HEK293T (cell line): ENCODE data around the gene SMIM29.

Experiments
- CTCF ChIA-PET: fragments of 350-600 bp; formaldehyde crosslinking; extraction: SDS; loops from one replicate; lab custom pipeline; 2021; ENCODE audit warnings: antibody characterized with exemption, inconsistent platforms; lab: Yijun Ruan, JAX
- POLR2A ChIA-PET: fragments of 350-600 bp; formaldehyde crosslinking; extraction: SDS; loops from one replicate; lab custom pipeline; 2020; ENCODE audit warnings: antibody characterized with exemption, inconsistent platforms; lab: Yijun Ruan, JAX
- DNase-seq: peaks from one replicate; pipeline ENCODE4 v3.0.0; 2012; ENCODE audit warnings: mixed read lengths; ENCODE audit errors: extremely low spot score
- ARNT ChIP-seq: fragments of 450-650 bp; IDR thresholded peaks from 2 replicates; pipeline ENCODE4 v1.6.1; 2017; ENCODE audit warnings: mild to moderate bottlenecking
- BHLHE40 ChIP-seq: fragments of 450-650 bp; IDR thresholded peaks from 2 replicates; pipeline ENCODE4 v1.6.1; 2016; ENCODE audit warnings: mild to moderate bottlenecking, moderate library complexity, borderline replicate concordance
- CTBP1 ChIP-seq: fragments of 450-650 bp; IDR thresholded peaks from 2 replicates; pipeline ENCODE4 v1.6.1; 2016; ENCODE audit warnings: borderline replicate concordance
- ELF4 ChIP-seq: fragments of 450-650 bp; IDR thresholded peaks from 2 replicates; pipeline ENCODE4 v1.6.1; 2017; ENCODE audit warnings: antibody characterized with exemption
- FOXA1 ChIP-seq: fragments of 450-650 bp; IDR thresholded peaks from 2 replicates; pipeline ENCODE4 v1.6.1; 2016; ENCODE audit warnings: mild to moderate bottlenecking
- FOXK2 ChIP-seq: fragments of 450-650 bp; IDR thresholded peaks from 2 replicates; pipeline ENCODE4 v1.6.1; 2016; ENCODE audit warnings: mild to moderate bottlenecking
- FOXM1 ChIP-seq: fragments of 450-650 bp; IDR thresholded peaks from 2 replicates; pipeline ENCODE4 v1.6.1; 2017; ENCODE audit warnings: mild to moderate bottlenecking, borderline replicate concordance
- HDGF ChIP-seq: fragments of 450-650 bp; IDR thresholded peaks from 2 replicates; pipeline ENCODE4 v1.6.1; 2017; ENCODE audit warnings: antibody characterized with exemption, borderline replicate concordance
- L3MBTL2 ChIP-seq: fragments of 450-650 bp; conservative IDR thresholded peaks from 2 replicates; pipeline ENCODE4 v1.6.1; 2016; ENCODE audit warnings: mild to moderate bottlenecking
- LEF1 ChIP-seq: fragments of 450-650 bp; IDR thresholded peaks from 2 replicates; pipeline ENCODE4 v1.6.1; 2017; ENCODE audit warnings: mild to moderate bottlenecking, borderline replicate concordance
- NFRKB ChIP-seq: fragments of 450-650 bp; IDR thresholded peaks from 2 replicates; pipeline ENCODE4 v1.6.1; 2016; ENCODE audit warnings: mild to moderate bottlenecking, moderate library complexity
- PKNOX1 ChIP-seq: fragments of 450-650 bp; IDR thresholded peaks from 2 replicates; pipeline ENCODE4 v1.6.1; 2016
- SP1 ChIP-seq: fragments of 450-650 bp; IDR thresholded peaks from 2 replicates; pipeline ENCODE4 v1.6.1; 2017
- SUZ12 ChIP-seq: fragments of 450-650 bp; IDR thresholded peaks from 2 replicates; pipeline ENCODE4 v1.6.1; 2016; ENCODE audit warnings: mild to moderate bottlenecking
- TARDBP ChIP-seq: fragments of 450-650 bp; IDR thresholded peaks from 2 replicates; pipeline ENCODE4 v1.6.1; 2016
- ZNF384 ChIP-seq: fragments of 450-650 bp; IDR thresholded peaks from 2 replicates; pipeline ENCODE4 v1.6.1; 2016

Gene SMIM29

DNA sequence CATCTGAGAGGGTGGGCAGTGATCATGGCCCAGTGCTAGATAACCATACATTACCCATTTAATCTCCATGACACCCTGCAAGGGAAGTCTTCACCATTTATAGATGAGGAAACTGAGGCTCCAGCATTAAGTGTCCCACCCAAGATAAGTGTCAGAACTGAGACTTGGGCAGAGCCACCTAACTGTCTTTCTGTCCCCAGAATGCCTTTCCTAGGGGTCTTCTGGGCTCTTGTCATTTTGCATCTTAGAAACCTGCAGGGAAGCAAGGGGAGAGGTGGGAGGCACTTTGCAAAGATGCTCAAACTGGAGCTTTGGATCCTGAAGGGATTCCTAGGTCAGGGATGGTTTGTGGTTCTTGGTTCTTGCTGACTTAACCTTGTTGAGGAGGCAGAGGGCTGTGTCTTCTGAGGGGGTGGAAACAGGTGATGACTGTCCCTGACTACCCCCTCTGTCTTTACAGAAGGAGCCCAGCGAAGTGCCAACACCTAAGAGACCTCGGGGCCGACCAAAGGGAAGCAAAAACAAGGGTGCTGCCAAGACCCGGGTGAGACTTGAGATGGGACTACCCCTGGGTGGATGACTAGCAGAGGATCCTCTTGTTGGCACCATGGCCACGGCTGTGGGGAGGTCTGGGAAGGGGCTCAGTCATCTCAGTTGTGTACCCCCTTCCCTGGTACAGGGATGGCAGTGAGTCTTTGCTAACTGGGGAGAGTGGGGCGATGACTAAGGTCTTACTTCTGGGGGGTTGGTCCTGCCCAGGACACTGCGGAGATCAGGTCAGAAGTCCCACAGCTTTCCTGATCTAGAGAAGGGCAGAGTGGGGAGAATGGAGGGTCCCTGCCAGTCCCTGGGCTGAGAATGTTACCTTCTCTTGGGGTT, 6.3 kb downstream of the SMIM29 start:
- peak; percentile 2 for DNase-seq

DNA sequence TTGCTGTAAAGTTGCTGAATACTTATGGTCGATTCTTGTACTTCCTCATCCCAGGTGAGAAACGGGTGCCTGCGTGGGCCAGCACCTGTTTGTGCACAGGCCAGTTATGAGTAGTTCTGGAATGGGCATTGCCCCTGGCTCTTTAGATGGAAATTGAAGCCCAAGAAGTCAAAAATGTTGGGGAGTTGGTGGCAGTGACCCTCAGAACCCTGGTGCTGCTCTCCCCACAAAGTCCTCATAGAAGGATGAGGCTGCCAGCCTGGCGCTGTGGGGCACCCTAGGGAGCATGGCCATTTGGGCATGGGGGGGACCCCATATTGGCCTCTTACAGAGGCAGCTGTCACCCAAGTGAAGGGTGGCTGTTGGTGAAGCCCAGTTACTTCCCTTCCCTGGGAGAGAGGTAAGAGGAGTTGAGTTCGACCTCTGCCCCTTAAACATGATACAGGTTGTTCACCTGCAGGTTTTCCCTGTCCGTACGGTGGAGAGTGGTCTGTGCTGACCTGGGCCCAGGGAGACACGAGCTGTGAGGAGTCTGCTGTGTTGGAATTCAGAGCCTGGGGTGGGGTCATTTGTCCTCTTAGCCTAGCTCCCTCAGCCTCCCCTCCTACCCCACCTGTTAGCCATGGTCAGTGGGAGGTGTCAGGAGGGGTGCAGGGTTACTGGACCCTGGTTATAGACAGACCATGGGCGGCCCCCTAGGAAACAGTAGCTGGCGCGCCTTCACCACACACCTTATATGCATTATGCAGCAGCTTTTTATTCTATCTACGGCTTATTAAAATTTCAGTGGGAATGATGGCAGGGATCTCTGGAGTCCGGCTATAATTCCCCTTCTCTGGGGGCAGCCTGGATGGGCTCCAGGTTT, 7.2 kb downstream of the SMIM29 start:
- ChIA-PET CTCF (no interaction called here), POLR2A (interaction anchor here (1.4 kb wide), 1 partner anchor 46 kb away, joined by 4 read pairs; no protein-coding TSS in a partner anchor)
- no peak for TF ChIP-seq PKNOX1
- no peak for TF ChIP-seq FOXM1
- TF ChIP-seq FOXK2 = no peak
- no peak for TF ChIP-seq FOXA1
- TF ChIP-seq TARDBP = no peak
- no peak for TF ChIP-seq ZNF384
- TF ChIP-seq LEF1 = no peak
- TF ChIP-seq SP1 = no peak
- no peak for TF ChIP-seq ELF4
- no peak for TF ChIP-seq SUZ12
- TF ChIP-seq ARNT = no peak
- TF ChIP-seq BHLHE40 = no peak
- TF ChIP-seq NFRKB = no peak
- peak; percentile 0 for DNase-seq

More for the DNA sequence above, 6.3 kb downstream of the SMIM29 start:
- CTCF ChIA-PET = no interaction called here
- POLR2A ChIA-PET = interaction anchor here (1.4 kb wide), 1 partner anchor 47 kb away, joined by 4 read pairs; no protein-coding TSS in a partner anchor
- TF ChIP-seq BHLHE40 = no peak
- no peak for TF ChIP-seq FOXA1
- TF ChIP-seq SP1 = no peak
- TF ChIP-seq FOXK2 = no peak
- no peak for TF ChIP-seq TARDBP
- TF ChIP-seq HDGF = no peak
- no peak for TF ChIP-seq ELF4
- TF ChIP-seq CTBP1 = no peak
- no peak for TF ChIP-seq FOXM1
- TF ChIP-seq ZNF384 = no peak
- TF ChIP-seq PKNOX1 = no peak
- no peak for TF ChIP-seq ARNT
- TF ChIP-seq LEF1 = no peak
- TF ChIP-seq SUZ12 = no peak
- TF ChIP-seq L3MBTL2 = no peak
- no peak for TF ChIP-seq NFRKB

- DNase-seq = peak; percentile 1
- ChIA-PET CTCF (no interaction called here), POLR2A (interaction anchor here (1.0 kb wide), 1 partner anchor 17 kb away, joined by 4 read pairs; no protein-coding TSS in a partner anchor)
- TF ChIP-seq LEF1 (no peak), L3MBTL2 (no peak), FOXM1 (no peak), PKNOX1 (no peak)
Observed at GRCh38 chr6:34240329-34241248, 8.2 kb downstream of the SMIM29 start.

DNA sequence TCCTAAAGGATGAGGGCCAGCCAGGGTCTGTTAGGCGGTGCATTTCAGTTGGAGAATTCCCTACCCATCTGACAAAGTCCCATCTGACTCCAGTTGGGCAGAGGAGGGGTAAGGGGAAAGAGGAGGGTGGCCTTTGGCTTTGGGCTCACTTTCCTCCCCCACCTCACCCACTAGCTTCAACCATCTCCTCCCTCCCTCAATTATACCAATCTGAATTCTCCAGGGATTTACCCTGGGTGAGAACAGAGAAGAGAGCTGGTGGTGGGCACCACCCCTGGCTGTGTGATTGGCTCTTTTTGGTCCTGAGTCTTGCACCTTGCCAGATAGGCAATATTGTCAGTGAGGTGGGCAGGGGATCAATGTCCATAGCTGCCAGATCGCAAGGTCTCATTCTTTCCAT, 8.9 kb downstream of the SMIM29 start:
- CTCF ChIA-PET = no interaction called here
- TF ChIP-seq FOXA1 (no peak), ZNF384 (no peak), SP1 (no peak), L3MBTL2 (no peak), PKNOX1 (no peak), SUZ12 (no peak), TARDBP (no peak), BHLHE40 (no peak), ELF4 (no peak), NFRKB (no peak), FOXM1 (no peak), CTBP1 (no peak), FOXK2 (no peak), ARNT (no peak), LEF1 (no peak)
- POLR2A ChIA-PET = interaction anchor here (1.0 kb wide), 1 partner anchor 16 kb away, joined by 4 read pairs; no protein-coding TSS in a partner anchor
- DNase-seq = no peak
